Sigmoid colon (tissue), 4 donors: ENCODE results near the gene LAPTM4A.
A peak's percentile ranks its signal among the peaks of the same experiment; 100 is the strongest.

ENCODE experiments used
- CTCF ChIP-seq, 4 experiments: fragments of 450-650 bp in 3 of 4; fragments of 200-600 bp in 1 of 4; IDR thresholded peaks; one replicate each; pipeline ENCODE4 v1.5.1; 2016 to 2019; ENCODE audit warnings: antibody characterized with exemption in 4 of 4, mild to moderate bottlenecking in 3 of 4, moderate library complexity in 2 of 4
- EP300 ChIP-seq, 4 donors: sonication (generic); formaldehyde crosslinking; IDR thresholded peaks; one replicate each; pipeline ENCODE4 v1.6.1; 2017; ENCODE audit warnings: antibody characterized with exemption in 4 of 4
- POLR2A ChIP-seq, 2 donors: fragments of 450-650 bp; IDR thresholded peaks; one replicate each; pipeline ENCODE4 v1.6.1; 2016; ENCODE audit warnings: antibody characterized with exemption in 2 of 2, mild to moderate bottlenecking in 2 of 2, moderate library complexity in 2 of 2
- POLR2AphosphoS5 ChIP-seq, 4 donors: sonication (generic); formaldehyde crosslinking; IDR thresholded peaks; one replicate each; pipeline ENCODE4 v1.6.1; 2017; ENCODE audit warnings: antibody characterized with exemption in 4 of 4

GRCh38 chr2:20015482-20016083, 35.8 kb downstream of the LAPTM4A start:
- TF ChIP-seq CTCF (IDR thresholded peaks at IDR 0.05) (peak; percentile 18 to 59 (median 54)), POLR2A (IDR thresholded peaks at IDR 0.05) (no peak), EP300 (IDR thresholded peaks at IDR 0.05) (no peak), POLR2AphosphoS5 (IDR thresholded peaks at IDR 0.05) (no peak)
